Activated naive CD4-positive, alpha-beta T cell treated with anti-CD3 and anti-CD28 coated beads, Interleukin-2, amount 10 ng/mL, durations not matched to agents 7 days and 5 days (primary cell): ENCODE data around the gene PRKAR1B.

Source experiments
- CTCF ChIA-PET: fragments of 350-600 bp; sonication (Branson Sonifier 250); formaldehyde crosslinking; loops from one replicate; lab custom pipeline; 2021; ENCODE audit warnings: antibody characterized with exemption; lab: Charles Lee
- DNase-seq: peaks from one replicate; pipeline ENCODE4 v3.0.0-alpha.2; 2020
- H3K27ac Mint-ChIP-seq: one replicate; pipeline ENCODE4 v1.8.0; 2021; ENCODE audit warnings: mild to moderate bottlenecking, moderate library complexity, mixed read lengths
- H3K27me3 Mint-ChIP-seq: one replicate; pipeline ENCODE4 v1.8.0; 2021; ENCODE audit warnings: mild to moderate bottlenecking, mixed read lengths
- H3K36me3 Mint-ChIP-seq: one replicate; pipeline ENCODE4 v1.8.0; 2021; ENCODE audit warnings: mixed read lengths
- H3K4me1 Mint-ChIP-seq: one replicate; pipeline ENCODE4 v1.8.0; 2021; ENCODE audit warnings: mixed read lengths
- H3K4me3 Mint-ChIP-seq: one replicate; pipeline ENCODE4 v1.8.0; 2021; ENCODE audit warnings: mild to moderate bottlenecking, moderate library complexity, mixed read lengths
- H3K9me3 Mint-ChIP-seq: one replicate; pipeline ENCODE4 v1.8.0; 2021; ENCODE audit warnings: mixed read lengths

PRKAR1B gene

GRCh38 chr7:628826-629225, 98.3 kb downstream of the PRKAR1B start:
- Mint-ChIP-seq H3K36me3 (peaks cover 14% of the 10 kb centered on the region), H3K9me3 (peaks cover 19% of the 10 kb centered on the region), H3K27ac (no peak overlapping the region), H3K4me1 (no peaks in the 10 kb centered on the region), H3K27me3 (no peaks in the 10 kb centered on the region), H3K4me3 (no peak overlapping the region)
- CTCF ChIA-PET, result no interaction called here
- DNase-seq, result no peak

DNA sequence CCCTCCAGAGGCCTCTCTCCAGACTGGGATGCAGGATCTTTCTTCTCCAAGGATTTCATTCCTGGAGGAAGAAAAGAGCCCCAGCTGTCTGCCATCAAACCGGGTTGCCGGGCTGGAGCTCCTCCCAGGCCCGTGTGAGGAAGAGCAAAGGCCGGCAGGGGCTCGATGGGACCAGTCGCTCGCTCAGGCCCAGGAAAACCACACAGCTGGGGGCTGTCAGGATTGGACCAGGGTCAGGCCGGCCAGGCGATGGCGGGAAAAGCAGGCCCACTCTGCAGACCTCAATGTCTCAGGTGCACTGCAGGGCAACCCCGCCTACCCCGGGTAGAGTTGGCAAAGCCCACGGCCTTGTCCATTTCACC, 98.7 kb downstream of the PRKAR1B start:
- H3K36me3 Mint-ChIP-seq, result peaks cover 18% of the 10 kb centered on the region
- H3K9me3 Mint-ChIP-seq, result peaks cover 23% of the 10 kb centered on the region
- no peaks in the 10 kb centered on the region for H3K27me3 Mint-ChIP-seq
- no peaks in the 10 kb centered on the region for H3K4me1 Mint-ChIP-seq
- no peak for DNase-seq
- no peak overlapping the region for H3K27ac Mint-ChIP-seq
- H3K4me3 Mint-ChIP-seq, result no peak overlapping the region
- CTCF ChIA-PET, result no interaction called here

- Mint-ChIP-seq H3K27ac (no peak overlapping the region), H3K36me3 (peaks cover 23% of the 10 kb centered on the region), H3K4me3 (no peak overlapping the region), H3K9me3 (peaks cover 29% of the 10 kb centered on the region), H3K27me3 (no peaks in the 10 kb centered on the region), H3K4me1 (no peaks in the 10 kb centered on the region)
- CTCF ChIA-PET, result no interaction called here
- DNase-seq, result no peak
These were observed 99.2 kb downstream of the PRKAR1B start for GRCh38 chr7:627661-628401.

DNA sequence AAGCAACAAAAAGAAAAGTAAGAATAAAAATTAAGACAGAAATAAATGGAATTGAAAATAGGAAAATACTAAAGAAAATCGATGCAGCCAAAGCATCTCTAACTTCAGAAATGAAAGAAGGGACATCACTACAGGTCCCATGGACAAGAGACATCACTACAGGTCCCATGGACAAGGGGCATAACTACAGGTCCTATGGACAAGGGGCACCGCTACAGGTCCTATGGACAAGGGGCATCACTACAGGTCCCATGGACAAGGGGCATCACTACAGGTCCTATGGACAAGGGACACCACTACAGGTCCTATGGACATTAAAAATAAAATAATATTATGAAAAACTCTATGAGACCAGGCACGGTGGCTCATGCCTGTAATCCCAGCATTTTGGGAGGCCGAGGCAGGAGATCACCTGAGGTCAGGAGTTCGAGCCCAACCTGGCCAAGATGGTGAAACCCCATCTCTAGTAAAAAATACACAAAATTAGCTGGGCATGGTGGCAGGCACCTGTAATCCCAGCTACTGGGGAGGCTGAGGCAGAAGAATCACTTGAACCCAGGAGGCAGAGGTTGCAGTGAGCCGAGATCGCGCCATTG, 101.6 kb downstream of the PRKAR1B start:
- CTCF ChIA-PET, result interaction anchor here (0.7 kb wide), 1 partner anchor 10 kb away, joined by 4 read pairs; no protein-coding TSS in a partner anchor
- peaks cover 4% of the 10 kb centered on the region for H3K4me1 Mint-ChIP-seq
- no peaks in the 10 kb centered on the region for H3K27me3 Mint-ChIP-seq
- no peak for DNase-seq
- H3K9me3 Mint-ChIP-seq, result peaks cover 52% of the 10 kb centered on the region
- no peak overlapping the region for H3K27ac Mint-ChIP-seq
- H3K4me3 Mint-ChIP-seq, result no peak overlapping the region
- H3K36me3 Mint-ChIP-seq, result peaks cover 46% of the 10 kb centered on the region

- CTCF ChIA-PET, result no interaction called here
- peaks cover 62% of the 10 kb centered on the region for H3K9me3 Mint-ChIP-seq
- H3K27ac Mint-ChIP-seq, result no peak overlapping the region
- H3K36me3 Mint-ChIP-seq, result peaks cover 62% of the 10 kb centered on the region
- H3K4me1 Mint-ChIP-seq, result peaks cover 24% of the 10 kb centered on the region
- no peak overlapping the region for H3K4me3 Mint-ChIP-seq
- H3K27me3 Mint-ChIP-seq, result no peaks in the 10 kb centered on the region
- no peak for DNase-seq
These were observed 103.6 kb downstream of the PRKAR1B start for GRCh38 chr7:623464-623863.

GRCh38 chr7:621572-622285, 105.4 kb downstream of the PRKAR1B start:
- Mint-ChIP-seq H3K4me1 (peaks cover 40% of the 10 kb centered on the region), H3K27ac (no peak overlapping the region), H3K4me3 (no peak overlapping the region), H3K36me3 (peaks cover 64% of the 10 kb centered on the region), H3K27me3 (no peaks in the 10 kb centered on the region), H3K9me3 (peaks cover 58% of the 10 kb centered on the region)
- DNase-seq, result no peak
- CTCF ChIA-PET, result no interaction called here

DNA sequence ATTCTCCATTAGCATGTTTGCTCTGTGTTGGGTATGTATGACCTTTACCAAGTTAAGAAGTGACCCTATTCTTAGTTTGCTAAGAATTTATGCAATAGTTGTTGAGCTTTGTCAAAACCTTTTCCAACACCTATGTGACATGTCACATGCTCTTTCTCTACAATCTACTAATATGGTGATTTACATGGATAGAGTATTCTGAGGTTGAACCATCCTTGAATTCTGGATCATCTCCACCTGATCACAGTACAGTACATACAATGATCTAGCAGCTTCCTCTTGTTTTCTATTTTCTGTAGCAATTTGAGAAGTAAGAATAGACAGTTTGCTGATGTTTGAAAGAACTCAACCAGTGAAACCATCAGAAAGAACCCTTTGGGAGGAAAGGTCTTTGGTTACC, 106.2 kb downstream of the PRKAR1B start:
- no peaks in the 10 kb centered on the region for H3K27me3 Mint-ChIP-seq
- H3K9me3 Mint-ChIP-seq, result peaks cover 56% of the 10 kb centered on the region
- peaks cover 62% of the 10 kb centered on the region for H3K36me3 Mint-ChIP-seq
- peaks cover 49% of the 10 kb centered on the region for H3K4me1 Mint-ChIP-seq
- H3K4me3 Mint-ChIP-seq, result no peak overlapping the region
- peak overlapping the region; percentile 100 for H3K27ac Mint-ChIP-seq
- no peak for DNase-seq
- CTCF ChIA-PET, result interaction anchor here (0.8 kb wide), 1 partner anchor 16 kb away, joined by 3 read pairs; no protein-coding TSS in a partner anchor

- CTCF ChIA-PET, result interaction anchor here (0.8 kb wide), 1 partner anchor 16 kb away, joined by 3 read pairs; no protein-coding TSS in a partner anchor
- peak overlapping the region; percentile 100 for H3K27ac Mint-ChIP-seq
- DNase-seq, result no peak
- H3K9me3 Mint-ChIP-seq, result peaks cover 51% of the 10 kb centered on the region
- no peaks in the 10 kb centered on the region for H3K27me3 Mint-ChIP-seq
- peaks cover 57% of the 10 kb centered on the region for H3K4me1 Mint-ChIP-seq
- H3K36me3 Mint-ChIP-seq, result peaks cover 60% of the 10 kb centered on the region
- H3K4me3 Mint-ChIP-seq, result no peak overlapping the region
These were observed 107.0 kb downstream of the PRKAR1B start for GRCh38 chr7:620056-620455.

DNA sequence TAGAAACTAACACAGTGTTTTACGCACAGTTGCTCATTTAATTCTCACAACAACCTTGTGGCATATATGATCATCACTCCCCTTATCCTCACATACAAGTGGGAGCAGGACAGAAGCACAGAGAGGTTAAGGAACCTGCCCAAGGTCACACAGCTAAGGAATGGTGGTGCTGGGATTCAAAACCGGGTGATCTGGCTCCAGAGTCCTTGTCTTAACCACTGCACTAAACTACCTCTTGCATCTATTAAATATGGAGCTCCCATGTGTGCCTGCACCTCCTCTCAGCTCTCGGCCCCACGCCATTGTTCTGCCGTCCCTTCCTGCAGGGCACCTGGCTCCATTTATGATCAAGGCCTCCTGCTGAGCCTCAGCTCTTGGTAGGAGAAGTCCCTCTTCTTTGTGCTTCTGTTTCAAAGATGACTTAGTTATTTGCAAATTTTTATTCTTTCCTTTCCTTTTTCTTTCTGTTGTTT, 107.7 kb downstream of the PRKAR1B start:
- DNase-seq, result no peak
- Mint-ChIP-seq H3K4me3 (no peak overlapping the region), H3K27ac (peak overlapping the region; percentile 100), H3K9me3 (peaks cover 44% of the 10 kb centered on the region), H3K27me3 (no peaks in the 10 kb centered on the region), H3K36me3 (peaks cover 54% of the 10 kb centered on the region), H3K4me1 (peaks cover 63% of the 10 kb centered on the region)
- CTCF ChIA-PET, result no interaction called here

DNA sequence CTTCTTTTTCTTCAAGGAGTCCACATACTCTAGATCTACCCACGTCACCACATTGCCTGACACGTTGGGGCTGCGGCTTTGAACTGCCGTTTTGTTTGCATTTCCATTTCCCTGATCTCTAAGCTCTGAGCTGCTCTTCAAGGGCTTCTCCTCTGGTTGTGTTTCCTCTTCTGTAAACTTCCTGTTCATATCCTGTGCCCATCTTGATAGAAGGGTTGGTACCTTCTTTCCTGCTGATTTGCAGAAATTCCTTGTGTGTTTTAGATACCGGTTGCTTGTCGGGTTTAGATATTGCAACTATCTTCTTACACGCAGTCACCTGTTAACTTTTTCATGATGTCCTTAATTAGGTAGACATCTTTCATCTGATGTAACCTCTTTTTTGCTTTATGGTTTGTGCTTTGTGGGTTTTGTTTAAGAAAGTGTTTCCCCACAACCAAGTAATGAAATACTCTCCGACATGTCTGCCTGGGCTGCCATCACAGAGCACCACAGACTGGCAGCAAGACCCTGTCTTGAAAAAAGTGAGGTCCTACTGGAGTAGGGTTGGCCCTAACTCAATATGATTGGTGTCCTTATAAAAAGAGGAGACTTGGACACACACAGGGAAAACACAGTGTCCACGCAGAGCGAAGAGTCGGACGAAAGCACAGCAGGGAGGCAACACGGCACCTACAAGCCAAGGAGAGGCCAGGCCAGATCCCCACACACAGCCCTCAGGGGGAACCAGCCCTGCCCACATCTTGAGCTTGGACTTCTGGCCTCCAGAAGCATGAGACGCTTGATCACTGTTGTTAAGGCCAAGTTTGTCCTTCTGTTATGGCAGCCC, 108.3 kb downstream of the PRKAR1B start:
- peak; percentile 88 for DNase-seq
- no peaks in the 10 kb centered on the region for H3K27me3 Mint-ChIP-seq
- CTCF ChIA-PET, result interaction anchor here (1.0 to 1.3 kb wide), 2 partner anchors 18 to 257 kb away, joined by 4 read pairs; no protein-coding TSS in a partner anchor
- H3K4me3 Mint-ChIP-seq, result peak overlapping the region; percentile 76
- peaks cover 70% of the 10 kb centered on the region for H3K4me1 Mint-ChIP-seq
- peak overlapping the region; percentile 100 for H3K27ac Mint-ChIP-seq
- peaks cover 51% of the 10 kb centered on the region for H3K36me3 Mint-ChIP-seq
- peaks cover 42% of the 10 kb centered on the region for H3K9me3 Mint-ChIP-seq

DNA sequence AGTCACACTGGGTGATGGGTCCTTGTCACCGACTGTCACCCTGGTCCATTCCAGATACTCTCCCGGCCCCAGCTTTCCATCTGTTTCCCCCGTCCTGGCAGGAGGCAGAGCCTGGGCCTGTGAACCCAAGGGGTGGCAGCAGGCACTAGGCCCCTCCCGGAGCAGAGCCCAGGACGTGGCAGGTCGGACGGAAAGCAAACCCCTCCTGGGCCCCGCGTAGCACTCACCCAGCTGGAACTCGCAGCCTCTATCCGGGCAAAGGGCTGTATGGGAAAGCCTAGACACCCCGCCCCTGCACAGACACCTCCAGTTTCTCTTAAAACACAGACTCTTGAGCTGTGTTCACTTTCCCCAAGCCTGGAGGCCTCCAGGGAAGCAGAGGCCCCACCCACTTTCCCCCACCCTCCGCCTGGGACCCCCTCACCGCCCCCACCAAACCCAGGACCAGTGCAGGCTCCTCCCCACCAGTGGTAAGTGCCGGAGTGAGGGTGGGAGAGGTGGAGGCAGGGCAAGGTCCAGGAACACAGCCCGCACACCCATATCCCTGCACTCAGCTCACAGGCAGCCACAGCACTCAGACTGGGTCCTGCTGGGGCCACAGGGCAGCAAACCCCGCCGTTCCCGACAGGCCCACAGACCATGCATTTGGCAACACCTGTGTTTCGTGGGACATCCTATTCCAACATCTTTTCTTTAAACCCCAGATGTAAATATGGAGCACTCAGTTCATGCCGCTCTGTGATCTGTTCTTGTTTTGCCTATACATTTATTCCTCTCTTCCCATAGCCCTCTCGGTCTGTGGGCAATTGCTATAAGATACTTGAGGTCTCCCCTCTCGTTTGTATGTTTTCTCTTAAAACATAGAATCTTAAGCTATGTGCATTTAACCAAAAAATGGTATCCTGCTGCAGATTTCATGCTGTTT, 109.2 kb downstream of the PRKAR1B start:
- Mint-ChIP-seq H3K4me1 (peaks cover 78% of the 10 kb centered on the region), H3K27me3 (no peaks in the 10 kb centered on the region), H3K4me3 (peak overlapping the region; percentile 76), H3K27ac (peak overlapping the region; percentile 100), H3K36me3 (peaks cover 43% of the 10 kb centered on the region), H3K9me3 (peaks cover 34% of the 10 kb centered on the region)
- CTCF ChIA-PET, result interaction anchor here (0.8 to 1.3 kb wide), 3 partner anchors 14 to 256 kb away, joined by 4 read pairs; no protein-coding TSS in a partner anchor
- DNase-seq, result peak; percentile 52

- peaks cover 78% of the 10 kb centered on the region for H3K4me1 Mint-ChIP-seq
- CTCF ChIA-PET, result no interaction called here
- peaks cover 13% of the 10 kb centered on the region for H3K36me3 Mint-ChIP-seq
- no peaks in the 10 kb centered on the region for H3K27me3 Mint-ChIP-seq
- H3K9me3 Mint-ChIP-seq, result no peaks in the 10 kb centered on the region
- no peak overlapping the region for H3K4me3 Mint-ChIP-seq
- no peak for DNase-seq
- H3K27ac Mint-ChIP-seq, result no peak overlapping the region
These were observed 113.5 kb downstream of the PRKAR1B start for GRCh38 chr7:613442-614140.
